Astrocyte of the cerebellum (primary cell): ENCODE measurements around the gene TOMM40.

Source experiments
- DNase-seq: peaks from one replicate; pipeline ENCODE4 v3.0.0-alpha.2; 2011; ENCODE audit warnings: low read depth
- H3K4me3 ChIP-seq: 2 replicates; pipeline ENCODE4 v1.5.1; 2011; ENCODE audit warnings: mild to moderate bottlenecking, low read depth, low read length, moderate library complexity
- in situ Hi-C: cut with HindIII; loops from 2 replicates; pipeline ENCODE4 v1.10.0; 2017; ENCODE audit warnings: low sequenced_read_pairs
- TF ChIP-seq, protein P1 (sequence below): IDR thresholded peaks from 2 replicates; pipeline ENCODE4 v1.5.1; 2012; ENCODE audit warnings: low read length, low read depth, moderate library complexity, mild to moderate bottlenecking; ENCODE audit errors: missing control alignments

TOMM40 gene

GRCh38 chr19:44848036-44848811, 42.8 kb upstream of the TOMM40 start:
- TF ChIP-seq, protein P1, sequence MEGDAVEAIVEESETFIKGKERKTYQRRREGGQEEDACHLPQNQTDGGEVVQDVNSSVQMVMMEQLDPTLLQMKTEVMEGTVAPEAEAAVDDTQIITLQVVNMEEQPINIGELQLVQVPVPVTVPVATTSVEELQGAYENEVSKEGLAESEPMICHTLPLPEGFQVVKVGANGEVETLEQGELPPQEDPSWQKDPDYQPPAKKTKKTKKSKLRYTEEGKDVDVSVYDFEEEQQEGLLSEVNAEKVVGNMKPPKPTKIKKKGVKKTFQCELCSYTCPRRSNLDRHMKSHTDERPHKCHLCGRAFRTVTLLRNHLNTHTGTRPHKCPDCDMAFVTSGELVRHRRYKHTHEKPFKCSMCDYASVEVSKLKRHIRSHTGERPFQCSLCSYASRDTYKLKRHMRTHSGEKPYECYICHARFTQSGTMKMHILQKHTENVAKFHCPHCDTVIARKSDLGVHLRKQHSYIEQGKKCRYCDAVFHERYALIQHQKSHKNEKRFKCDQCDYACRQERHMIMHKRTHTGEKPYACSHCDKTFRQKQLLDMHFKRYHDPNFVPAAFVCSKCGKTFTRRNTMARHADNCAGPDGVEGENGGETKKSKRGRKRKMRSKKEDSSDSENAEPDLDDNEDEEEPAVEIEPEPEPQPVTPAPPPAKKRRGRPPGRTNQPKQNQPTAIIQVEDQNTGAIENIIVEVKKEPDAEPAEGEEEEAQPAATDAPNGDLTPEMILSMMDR = no peak
- no peak for DNase-seq
- in situ Hi-C loops = loop anchor here (25.0 kb wide), 1 partner anchor 136 kb away; no protein-coding TSS in a partner anchor
- peak overlapping the region; percentile 97 for H3K4me3 ChIP-seq

- peak overlapping the region; percentile 97 for H3K4me3 ChIP-seq
- TF ChIP-seq, protein P1 = no peak
- no peak for DNase-seq
These were observed 42.1 kb upstream of the TOMM40 start for GRCh38 chr19:44848812-44849447.

GRCh38 chr19:44850641-44851109, 40.4 kb upstream of the TOMM40 start:
- TF ChIP-seq, protein P1 = no peak
- in situ Hi-C loops = no loop called here
- no peak for DNase-seq
- H3K4me3 ChIP-seq = no peak overlapping the region

More at GRCh38 chr19:44848812-44849447, 42.1 kb upstream of the TOMM40 start:
- in situ Hi-C loops = loop anchor here (25.0 kb wide), 1 partner anchor 137 kb away; no protein-coding TSS in a partner anchor

- H3K4me3 ChIP-seq = no peak overlapping the region
- in situ Hi-C loops = no loop called here
- no peak for DNase-seq
- TF ChIP-seq, protein P1 = no peak
These were observed 39.6 kb upstream of the TOMM40 start for GRCh38 chr19:44851427-44851826.

DNA sequence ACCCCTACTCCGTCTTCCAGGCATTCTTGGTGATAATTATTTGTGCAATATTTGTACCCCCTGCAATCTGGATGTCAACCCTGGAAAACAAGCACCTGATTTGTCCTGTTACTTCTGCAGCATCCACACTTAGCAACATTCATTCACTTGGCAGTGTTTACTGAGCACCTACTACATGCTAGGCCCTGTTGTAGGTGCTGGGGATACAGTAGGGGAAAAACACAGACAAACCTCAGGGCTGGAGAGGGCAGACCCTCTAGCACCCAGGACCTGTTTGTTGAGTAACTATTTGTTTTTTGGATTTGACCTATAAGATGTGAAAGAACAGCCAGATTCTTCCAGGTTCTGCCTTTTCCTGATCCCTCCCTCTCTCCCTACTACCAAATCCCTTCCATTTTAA, 35.4 kb upstream of the TOMM40 start:
- in situ Hi-C loops = no loop called here
- no peak for DNase-seq
- H3K4me3 ChIP-seq = no peak overlapping the region
- TF ChIP-seq, protein P1 = no peak

DNA sequence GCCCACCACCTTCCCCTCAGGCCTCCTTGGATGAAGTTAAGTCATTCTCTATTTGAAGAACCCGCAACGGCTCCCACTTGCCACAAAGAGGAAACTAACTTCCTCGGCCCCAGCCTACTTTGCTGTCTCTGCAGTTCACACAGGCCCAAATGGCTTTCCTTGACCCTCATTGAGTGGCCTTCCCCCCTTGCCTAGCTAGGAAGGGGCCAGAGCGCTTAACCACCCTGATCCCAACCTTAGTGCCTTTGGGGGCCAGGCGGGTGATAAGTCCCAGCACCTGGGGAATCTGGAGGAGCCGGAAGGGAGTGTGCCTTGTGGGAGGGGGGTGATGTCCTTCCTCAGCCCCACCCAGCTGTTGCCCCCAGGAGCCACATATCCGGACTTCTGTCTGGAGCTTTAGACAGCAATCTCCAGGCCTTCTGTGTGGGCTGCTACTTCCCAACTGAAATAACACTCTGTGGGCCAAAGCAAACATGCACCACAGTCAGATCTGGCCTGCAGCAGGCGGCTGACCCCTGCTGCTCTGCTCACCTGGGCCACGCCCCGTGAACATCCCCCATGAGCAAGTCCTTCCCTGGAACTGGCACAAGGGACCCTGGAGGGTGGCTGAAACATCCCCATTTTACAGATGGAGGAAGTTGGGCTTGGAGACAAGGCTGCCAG, 34.5 kb upstream of the TOMM40 start:
- DNase-seq = no peak
- TF ChIP-seq, protein P1 = no peak
- no peak overlapping the region for H3K4me3 ChIP-seq
- in situ Hi-C loops = no loop called here
